ENCODE data around the gene PSMB11. TPM values are rescaled to one million over a fixed set of nuclear protein-coding genes. Genes with fewer than 3 reads are reported as not detected.
"Not testable (repeated sequence)": the region's sequence is repeated elsewhere in the genome, so short reads cannot be mapped to it uniquely, and the experiment has no call there.

Gene PSMB11
- total and polyA plus RNA-seq, 2 donors (not counting 1 experiment from before 2014, with no cell fraction given): not detected

DNA sequence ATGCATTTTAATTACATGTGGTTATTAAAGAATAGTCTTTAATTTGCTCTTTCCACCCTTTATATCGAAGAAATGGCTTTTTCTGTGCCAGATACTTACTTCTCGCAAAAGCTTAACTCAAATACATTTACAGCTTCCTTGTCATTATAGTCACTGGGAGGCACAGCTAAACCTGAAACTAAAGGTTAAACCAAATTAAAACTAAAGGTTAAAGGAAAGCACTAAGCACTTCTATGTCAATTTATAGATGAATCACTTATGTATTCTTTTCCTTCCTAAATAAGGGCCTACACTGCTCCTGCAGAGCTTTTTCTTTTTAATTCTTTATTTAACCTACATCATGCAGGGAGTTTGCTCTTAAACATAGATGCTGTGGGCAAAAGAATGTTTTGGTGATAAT, 41.2 kb upstream of the PSMB11 start:
- Histone ChIP-seq H3K27ac (ENCODE audit: low read length in 2 of 2) (no peak overlapping the region), H3K4me3 (ENCODE audit: control extremely low read depth in 1 of 5, extremely low read depth in 1 of 5, insufficient read depth in 1 of 5, low read depth in 2 of 5, low read length in 4 of 5) (no peak overlapping the region), H3K36me3 (replicated peaks in 1 of 2; ENCODE audit: control extremely low read depth in 1 of 2, control insufficient read depth in 1 of 2, extremely low read depth in 1 of 2, insufficient read depth in 2 of 2, low read length in 1 of 2) (peaks cover 0 to 11% of the 10 kb centered on the region in 2 experiments), H3K27me3 (replicated peaks in 1 of 4; ENCODE audit: control extremely low read depth in 1 of 4, control insufficient read depth in 3 of 4, insufficient read depth in 4 of 4, low read length in 3 of 4) (no peaks in the 10 kb centered on the region), H3K4me2 (replicated peaks; ENCODE audit: low read depth, low read length, poor library complexity, severe bottlenecking) (no peak overlapping the region), H3K9ac (ENCODE audit: low read length) (no peak overlapping the region), H3K9me3 (ENCODE audit: control extremely low read depth in 1 of 3, control insufficient read depth in 2 of 3, insufficient read depth in 1 of 3, low read length in 2 of 3) (no peaks in the 10 kb centered on the region), H3K79me2 (ENCODE audit: control insufficient read depth, insufficient read depth, low read length) (no peaks in the 10 kb centered on the region), H3K4me1 (ENCODE audit: control insufficient read depth in 2 of 2, insufficient read depth in 2 of 2, low read length in 2 of 2) (peaks cover under 1 to 1% of the 10 kb centered on the region in 2 donors), H4K20me1 (ENCODE audit: control insufficient read depth, insufficient read depth, low read length, poor library complexity, severe bottlenecking) (no peaks in the 10 kb centered on the region), H2AFZ (ENCODE audit: insufficient read depth, low read depth, low read length, poor library complexity, severe bottlenecking) (no peak overlapping the region)
- Mint-ChIP-seq H3K9me3 (ENCODE audit: insufficient read depth) (no peaks in the 10 kb centered on the region), H3K4me1 (peaks cover 2% of the 10 kb centered on the region), H3K27me3 (no peaks in the 10 kb centered on the region), H3K27ac (no peak overlapping the region), H3K4me3 (no peak overlapping the region)
- ChIA-PET CTCF (interaction anchor here (0.7 to 36.3 kb wide), 6 partner anchors 11 to 1466 kb away, joined by 3 to 1134 read pairs (median 5); partner anchors contain the start of gene CDH24), POLR2A (no interaction called here)
- no CpG with 5 or more reads among the region's 2 CpGs for WGBS (ENCODE audit: insufficient coverage)
- ATAC-seq (ENCODE audit: low read depth): no peak
- intact Hi-C loops (cut with micrococcal nuclease): loop anchor here (10.0 kb wide), 1 partner anchor 304 kb away; the partner anchor contains the start of genes BCL2L2 and PPP1R3E
- TF ChIP-seq EZH2 (IDR thresholded peaks at IDR 0.05; ENCODE audit: borderline replicate concordance, insufficient read depth, low read depth, low read length, poor library complexity, severe bottlenecking): no peak
- TF ChIP-seq, protein P1, sequence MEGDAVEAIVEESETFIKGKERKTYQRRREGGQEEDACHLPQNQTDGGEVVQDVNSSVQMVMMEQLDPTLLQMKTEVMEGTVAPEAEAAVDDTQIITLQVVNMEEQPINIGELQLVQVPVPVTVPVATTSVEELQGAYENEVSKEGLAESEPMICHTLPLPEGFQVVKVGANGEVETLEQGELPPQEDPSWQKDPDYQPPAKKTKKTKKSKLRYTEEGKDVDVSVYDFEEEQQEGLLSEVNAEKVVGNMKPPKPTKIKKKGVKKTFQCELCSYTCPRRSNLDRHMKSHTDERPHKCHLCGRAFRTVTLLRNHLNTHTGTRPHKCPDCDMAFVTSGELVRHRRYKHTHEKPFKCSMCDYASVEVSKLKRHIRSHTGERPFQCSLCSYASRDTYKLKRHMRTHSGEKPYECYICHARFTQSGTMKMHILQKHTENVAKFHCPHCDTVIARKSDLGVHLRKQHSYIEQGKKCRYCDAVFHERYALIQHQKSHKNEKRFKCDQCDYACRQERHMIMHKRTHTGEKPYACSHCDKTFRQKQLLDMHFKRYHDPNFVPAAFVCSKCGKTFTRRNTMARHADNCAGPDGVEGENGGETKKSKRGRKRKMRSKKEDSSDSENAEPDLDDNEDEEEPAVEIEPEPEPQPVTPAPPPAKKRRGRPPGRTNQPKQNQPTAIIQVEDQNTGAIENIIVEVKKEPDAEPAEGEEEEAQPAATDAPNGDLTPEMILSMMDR (IDR thresholded peaks at IDR 0.05): no peak
- no peak for DNase-seq

DNA sequence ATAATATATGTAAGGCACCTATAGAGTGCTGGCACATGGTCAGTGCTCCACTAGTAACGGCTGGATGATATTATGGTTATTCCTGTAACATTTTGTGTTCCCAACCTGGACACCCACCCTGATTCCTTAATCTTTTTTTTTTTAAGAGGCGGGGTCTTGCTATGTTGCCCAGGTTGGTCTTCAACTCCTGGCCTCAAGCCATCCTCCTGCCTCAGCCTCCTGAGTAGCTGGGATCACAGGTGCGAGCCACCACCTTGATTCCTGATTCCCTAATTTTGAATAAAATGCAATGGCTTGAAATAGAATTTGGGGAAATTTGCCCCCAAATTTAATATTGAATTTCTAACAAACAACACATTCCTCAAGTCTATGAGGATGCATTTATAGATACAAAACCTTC, 39.4 kb upstream of the PSMB11 start:
- peaks cover 18% of the 10 kb centered on the region for H3K4me1 Mint-ChIP-seq
- Histone ChIP-seq H3K4me2 (replicated peaks; ENCODE audit: low read depth, low read length, poor library complexity, severe bottlenecking) (no peak overlapping the region), H3K27me3 (replicated peaks in 1 of 4; ENCODE audit: control extremely low read depth in 1 of 4, control insufficient read depth in 3 of 4, insufficient read depth in 4 of 4, low read length in 3 of 4) (no peaks in the 10 kb centered on the region), H4K20me1 (ENCODE audit: control insufficient read depth, insufficient read depth, low read length, poor library complexity, severe bottlenecking) (no peaks in the 10 kb centered on the region), H3K4me3 (ENCODE audit: control extremely low read depth in 1 of 5, extremely low read depth in 1 of 5, insufficient read depth in 1 of 5, low read depth in 2 of 5, low read length in 4 of 5) (no peak overlapping the region), H3K79me2 (ENCODE audit: control insufficient read depth, insufficient read depth, low read length) (peaks cover 3% of the 10 kb centered on the region), H3K36me3 (replicated peaks in 1 of 2; ENCODE audit: control extremely low read depth in 1 of 2, control insufficient read depth in 1 of 2, extremely low read depth in 1 of 2, insufficient read depth in 2 of 2, low read length in 1 of 2) (peaks cover 0 to 11% of the 10 kb centered on the region in 2 experiments), H3K9me3 (ENCODE audit: control extremely low read depth in 1 of 3, control insufficient read depth in 2 of 3, insufficient read depth in 1 of 3, low read length in 2 of 3) (no peaks in the 10 kb centered on the region), H3K9ac (ENCODE audit: low read length) (no peak overlapping the region), H2AFZ (ENCODE audit: insufficient read depth, low read depth, low read length, poor library complexity, severe bottlenecking) (no peak overlapping the region), H3K4me1 (ENCODE audit: control insufficient read depth in 2 of 2, insufficient read depth in 2 of 2, low read length in 2 of 2) (peaks cover 11 to 12% of the 10 kb centered on the region in 2 donors), H3K27ac (ENCODE audit: low read length in 2 of 2) (no peak overlapping the region)
- H3K4me3 Mint-ChIP-seq: no peak overlapping the region
- intact Hi-C loops (cut with micrococcal nuclease): loop anchor here (10.0 kb wide), 1 partner anchor 302 kb away; the partner anchor contains the start of genes BCL2L2 and PPP1R3E
- ATAC-seq (ENCODE audit: low read depth) (no peak), DNase-seq (no peak)
- H3K27ac Mint-ChIP-seq: no peak overlapping the region
- H3K27me3 Mint-ChIP-seq: no peaks in the 10 kb centered on the region
- no CpG with 5 or more reads among the region's 3 CpGs for WGBS (ENCODE audit: insufficient coverage)
- ChIA-PET POLR2A (no interaction called here), CTCF (interaction anchor here (0.7 to 36.3 kb wide), 3 partner anchors 16 to 57 kb away, joined by 5 to 1134 read pairs (median 27); partner anchors contain the start of gene CDH24)
- TF ChIP-seq EZH2 (IDR thresholded peaks at IDR 0.05; ENCODE audit: borderline replicate concordance, insufficient read depth, low read depth, low read length, poor library complexity, severe bottlenecking): no peak
- TF ChIP-seq, protein P1 (IDR thresholded peaks at IDR 0.05): no peak
- no peaks in the 10 kb centered on the region for H3K9me3 Mint-ChIP-seq (ENCODE audit: insufficient read depth)

DNA sequence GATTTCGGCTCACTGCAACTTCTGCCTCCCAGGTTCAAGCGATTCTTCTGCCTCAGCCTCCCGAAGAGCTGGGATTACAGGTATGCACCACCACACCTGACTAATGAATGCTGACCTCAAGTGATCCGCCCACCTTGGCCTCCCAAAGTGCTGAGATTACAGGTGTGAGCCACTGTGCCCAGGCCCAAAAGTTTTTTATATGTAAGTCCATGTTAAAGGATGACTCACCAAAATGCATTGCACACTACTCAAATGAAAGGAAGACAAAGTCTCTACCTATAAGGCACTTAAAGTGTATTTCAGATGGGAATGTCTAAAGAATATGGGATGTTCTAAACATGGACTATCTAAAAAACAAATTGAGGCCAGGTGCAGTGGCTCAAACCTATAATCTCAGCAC, 37.7 kb upstream of the PSMB11 start:
- intact Hi-C loops (cut with micrococcal nuclease): loop anchor here (10.0 kb wide), 1 partner anchor 301 kb away; the partner anchor contains the start of genes BCL2L2 and PPP1R3E
- H3K4me3 Mint-ChIP-seq: not testable (repeated sequence)

More for the DNA sequence above, 37.7 kb upstream of the PSMB11 start:
- POLR2A ChIA-PET; H3K9ac ChIP-seq (ENCODE audit: low read length); H3K27me3 Mint-ChIP-seq; H3K36me3 ChIP-seq (replicated peaks in 1 of 2; ENCODE audit: control extremely low read depth in 1 of 2, control insufficient read depth in 1 of 2, extremely low read depth in 1 of 2, insufficient read depth in 2 of 2, low read length in 1 of 2); H4K20me1 ChIP-seq (ENCODE audit: control insufficient read depth, insufficient read depth, low read length, poor library complexity, severe bottlenecking); H3K27ac ChIP-seq (ENCODE audit: low read length in 2 of 2); ATAC-seq (ENCODE audit: low read depth); H3K9me3 ChIP-seq (ENCODE audit: control extremely low read depth in 1 of 3, control insufficient read depth in 2 of 3, insufficient read depth in 1 of 3, low read length in 2 of 3); H3K4me2 ChIP-seq (replicated peaks; ENCODE audit: low read depth, low read length, poor library complexity, severe bottlenecking); DNase-seq; H3K27ac Mint-ChIP-seq; H3K4me3 ChIP-seq (ENCODE audit: control extremely low read depth in 1 of 5, extremely low read depth in 1 of 5, insufficient read depth in 1 of 5, low read depth in 2 of 5, low read length in 4 of 5); H3K27me3 ChIP-seq (replicated peaks in 1 of 4; ENCODE audit: control extremely low read depth in 1 of 4, control insufficient read depth in 3 of 4, insufficient read depth in 4 of 4, low read length in 3 of 4); H3K9me3 Mint-ChIP-seq (ENCODE audit: insufficient read depth); H3K79me2 ChIP-seq (ENCODE audit: control insufficient read depth, insufficient read depth, low read length); H2AFZ ChIP-seq (ENCODE audit: insufficient read depth, low read depth, low read length, poor library complexity, severe bottlenecking): not testable (repeated sequence)
- WGBS (ENCODE audit: insufficient coverage): 100% methylated on average over 2 of the region's 4 CpGs
- CTCF ChIA-PET: interaction anchor here (1.2 to 1.5 kb wide), 2 partner anchors 8 to 18 kb away, joined by 4 to 5 read pairs; no protein-coding TSS in a partner anchor
- H3K4me1 ChIP-seq (ENCODE audit: control insufficient read depth in 2 of 2, insufficient read depth in 2 of 2, low read length in 2 of 2): peaks cover 21 to 24% of the 10 kb centered on the region in 2 donors
- H3K4me1 Mint-ChIP-seq: peaks cover 30% of the 10 kb centered on the region
